Measurements from ENCODE around the gene ODC1. TPM values are rescaled to one million over a fixed set of nuclear protein-coding genes. Genes with fewer than 3 reads are reported as not detected.
A peak's percentile ranks its signal among the peaks of the same experiment; 100 is the strongest.

Gene ODC1
- total RNA-seq, 4 donors from 2014 or later, result 36.2 to 75.2 (median 43.2) TPM

GRCh38 chr2:10402062-10402585 is 46.0 kb downstream of the ODC1 start:
- Histone ChIP-seq H3K36me3 (no peaks in the 10 kb centered on the region), H3K27me3 (no peaks in the 10 kb centered on the region), H3K4me3 (no peak overlapping the region), H3K27ac (peak overlapping the region; percentile 21 to 80 (median 60)), H3K4me1 (peaks cover 17 to 54% (median 27%) of the 10 kb centered on the region in 4 donors), H3K9me3 (no peaks in the 10 kb centered on the region)
- TF ChIP-seq EP300 (IDR thresholded peaks at IDR 0.05; ENCODE audit: low read depth) (no peak), POLR2AphosphoS5 (IDR thresholded peaks at IDR 0.05) (peak in 2 of 3 donors; percentile 19)
- intact Hi-C loops (cut with DNase I; ENCODE audit: low total_unique reads) (no loop called here), in situ Hi-C loops (cut with MboI; ENCODE audit: low pct_ligation_motif_present in 1 of 4, low pct_unique_long_range_greater_than_20kb in 1 of 4, low sequenced_read_pairs in 3 of 4) (loop anchor here in 2 of 4 donors (25.0 kb wide), 2 partner anchors 115 to 265 kb away; no protein-coding TSS in a partner anchor)
- WGBS, 2 donors (ENCODE audit: low coverage in 1 of 2), result 87 to 92% methylated on average over 6 to 14 of the region's 14 CpGs
- peak; percentile 29 for DNase-seq

- Histone ChIP-seq H3K4me1 (peaks cover 11 to 46% (median 22%) of the 10 kb centered on the region in 4 donors), H3K27me3 (no peaks in the 10 kb centered on the region), H3K27ac (peak overlapping the region; percentile 21 to 80 (median 60)), H3K36me3 (no peaks in the 10 kb centered on the region), H3K9me3 (no peaks in the 10 kb centered on the region), H3K4me3 (no peak overlapping the region)
- TF ChIP-seq POLR2AphosphoS5 (IDR thresholded peaks at IDR 0.05) (no peak), POLR2A (IDR thresholded peaks at IDR 0.05) (no peak), CTCF (IDR thresholded peaks at IDR 0.05) (no peak), EP300 (IDR thresholded peaks at IDR 0.05; ENCODE audit: low read depth) (no peak)
- peak; percentile 51 for DNase-seq
- intact Hi-C loops (cut with DNase I; ENCODE audit: low total_unique reads) (no loop called here), in situ Hi-C loops (cut with MboI; ENCODE audit: low pct_ligation_motif_present in 1 of 4, low pct_unique_long_range_greater_than_20kb in 1 of 4, low sequenced_read_pairs in 3 of 4) (loop anchor here in 2 of 4 donors (25.0 kb wide), 2 partner anchors 114 to 264 kb away; no protein-coding TSS in a partner anchor)
- WGBS, 2 donors (ENCODE audit: low coverage in 1 of 2), result 50 to 75% methylated on average over 4 to 21 of the region's 21 CpGs
Observed at GRCh38 chr2:10400978-10401951, 46.9 kb downstream of the ODC1 start.

GRCh38 chr2:10400568-10400977 is 47.6 kb downstream of the ODC1 start:
- intact Hi-C loops (cut with DNase I; ENCODE audit: low total_unique reads), result no loop called here
- Histone ChIP-seq H3K36me3 (no peaks in the 10 kb centered on the region), H3K4me1 (peaks cover 11 to 41% (median 19%) of the 10 kb centered on the region in 4 donors), H3K27ac (peak overlapping the region; percentile 21 to 80 (median 60)), H3K9me3 (no peaks in the 10 kb centered on the region), H3K4me3 (no peak overlapping the region), H3K27me3 (no peaks in the 10 kb centered on the region)
- in situ Hi-C loops (cut with MboI; ENCODE audit: low pct_ligation_motif_present in 1 of 4, low pct_unique_long_range_greater_than_20kb in 1 of 4, low sequenced_read_pairs in 3 of 4), result loop anchor here in 2 of 4 donors (25.0 kb wide), 2 partner anchors 113 to 263 kb away; no protein-coding TSS in a partner anchor
- WGBS, 2 donors (ENCODE audit: low coverage in 1 of 2), result 75% methylated on average over 11 of the region's 11 CpGs; no CpG with 5 or more reads in 1 of the 2 donors
- TF ChIP-seq POLR2A (IDR thresholded peaks at IDR 0.05) (no peak), EP300 (IDR thresholded peaks at IDR 0.05; ENCODE audit: low read depth) (peak; percentile 22), POLR2AphosphoS5 (IDR thresholded peaks at IDR 0.05) (no peak)
- peak; percentile 33 for DNase-seq

GRCh38 chr2:10400002-10400401 is 48.1 kb downstream of the ODC1 start:
- Histone ChIP-seq H3K4me3 (no peak overlapping the region), H3K4me1 (peaks cover 11 to 35% (median 17%) of the 10 kb centered on the region in 4 donors), H3K27ac (peak overlapping the region; percentile 21 to 80 (median 60)), H3K36me3 (no peaks in the 10 kb centered on the region), H3K27me3 (no peaks in the 10 kb centered on the region), H3K9me3 (no peaks in the 10 kb centered on the region)
- no peak for DNase-seq
- 91 to 96% methylated on average over 3 to 14 of the region's 14 CpGs for WGBS, 2 donors (ENCODE audit: low coverage in 1 of 2)
- TF ChIP-seq POLR2AphosphoS5 (IDR thresholded peaks at IDR 0.05) (no peak), CTCF (IDR thresholded peaks at IDR 0.05) (no peak), EP300 (IDR thresholded peaks at IDR 0.05; ENCODE audit: low read depth) (no peak), POLR2A (IDR thresholded peaks at IDR 0.05) (no peak)
- intact Hi-C loops (cut with DNase I; ENCODE audit: low total_unique reads), result no loop called here
- in situ Hi-C loops (cut with MboI; ENCODE audit: low pct_ligation_motif_present in 1 of 4, low pct_unique_long_range_greater_than_20kb in 1 of 4, low sequenced_read_pairs in 3 of 4), result loop anchor here in 2 of 4 donors (25.0 kb wide), 2 partner anchors 113 to 263 kb away; no protein-coding TSS in a partner anchor
